ENCODE results near the gene KDM7A.

- TF ChIP-seq CTCF (IDR thresholded peaks at IDR 0.05; ENCODE audit: insufficient read depth, low read length) (no peak), POLR2AphosphoS5 (IDR thresholded peaks at IDR 0.05; ENCODE audit: low read depth) (no peak), REST (IDR thresholded peaks at IDR 0.05; ENCODE audit: insufficient replicate concordance, low read depth) (no peak), GABPA (IDR thresholded peaks at IDR 0.05; ENCODE audit: low read depth) (no peak)
Observed at GRCh38 chr7:140176122-140176701, 571 bp downstream of the KDM7A start.
